ENCODE results near the gene C10orf62. TPM values are rescaled to one million over a fixed set of nuclear protein-coding genes. Genes with fewer than 3 reads are reported as not detected.

The C10orf62 gene
- total and polyA plus RNA-seq, 2 of the 8 experiments (the other 6 are each of a cell fraction or from before 2014, with no cell fraction given): 0.05 TPM; not detected in 1

DNA sequence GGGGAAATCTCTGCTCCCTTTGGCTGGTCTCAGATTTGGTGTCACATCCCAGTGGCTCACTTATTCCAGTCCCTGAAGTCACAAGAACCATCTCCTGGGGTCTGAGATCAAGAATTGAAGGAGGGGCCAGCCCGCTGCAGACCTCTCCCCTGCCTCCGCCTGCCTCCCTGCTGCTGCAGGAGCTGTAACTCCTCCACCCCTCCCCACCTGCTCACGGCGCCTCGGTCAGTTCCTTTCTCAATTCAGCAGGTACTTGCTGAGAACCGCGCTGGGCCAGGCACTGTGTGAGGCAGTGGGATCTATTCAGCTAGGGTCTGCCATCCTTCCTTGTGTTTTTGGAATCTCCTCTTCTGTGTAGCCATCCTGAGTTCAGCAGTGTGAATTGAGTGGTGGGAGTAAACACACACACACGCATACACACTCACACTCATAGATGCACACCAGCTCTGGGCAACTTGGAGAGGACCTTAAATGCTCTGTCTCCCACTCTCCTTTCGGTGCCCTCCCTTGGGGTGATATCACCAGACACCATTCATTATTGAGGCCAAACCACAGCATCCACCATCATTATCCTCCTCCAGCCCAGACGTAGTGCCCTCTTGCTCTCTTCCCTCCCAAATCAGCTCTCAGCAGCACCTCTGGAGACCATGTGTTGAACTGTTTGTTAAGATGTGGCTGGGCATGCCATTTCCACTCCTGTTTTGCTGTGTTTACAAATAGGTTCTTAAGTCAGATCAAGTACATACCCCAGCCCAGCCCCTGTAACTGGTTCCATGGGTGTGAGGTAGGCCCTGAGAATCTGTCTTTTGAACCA, 39.0 kb upstream of the C10orf62 start:
- 37% methylated on average over 10 of the region's 10 CpGs; no CpG with 5 or more reads in 1 of the 2 experiments for WGBS, 2 experiments (ENCODE audit: extremely low coverage in 1 of 2, insufficient coverage in 1 of 2, insufficient read length in 1 of 2, insufficient replicate concordance in 2 of 2, low coverage in 1 of 2, low lambda C conversion rate in 2 of 2, missing lambda C conversion rate in 1 of 2)
- Histone ChIP-seq H4K8ac (ENCODE audit: extremely low read depth, insufficient read depth, low read length) (no peak overlapping the region), H3K79me1 (ENCODE audit: low read depth, low read length) (peaks cover 3% of the 10 kb centered on the region), H3K4me3 (ENCODE audit: extremely low read depth in 1 of 4, insufficient read depth in 2 of 4, low read depth in 3 of 4, low read length in 4 of 4) (no peak overlapping the region; a peak in 1 of 8 replicates), H3K79me2 (ENCODE audit: control insufficient read depth in 1 of 2, insufficient read depth in 2 of 2, low read length in 2 of 2) (peaks cover 0 to 5% of the 10 kb centered on the region in 2 experiments; a peak in 1 of 4 replicates), H2AK5ac (ENCODE audit: low read depth, low read length) (no peak overlapping the region), H3K27ac (ENCODE audit: low read depth, low read length) (peak overlapping the region; percentile 13; the same call in 1 of the 2 replicates), H4K20me1 (replicated peaks in 1 of 2; ENCODE audit: control insufficient read depth in 1 of 2, insufficient read depth in 2 of 2, low read length in 2 of 2) (no peaks in the 10 kb centered on the region), H3K27me3 (replicated peaks in 1 of 4; ENCODE audit: control insufficient read depth in 3 of 4, extremely low read depth in 1 of 4, insufficient read depth in 3 of 4, low read length in 3 of 4) (no peaks in the 10 kb centered on the region), H3K4me2 (ENCODE audit: insufficient read depth in 1 of 2, low read depth in 2 of 2, low read length in 2 of 2) (peak overlapping the region; percentile 7 to 43), H3K23me2 (ENCODE audit: low read depth, low read length) (no peaks in the 10 kb centered on the region), H3K4ac (replicated peaks; ENCODE audit: insufficient read length, low read depth, low read length) (peak overlapping the region; percentile 0), H3K4me1 (replicated peaks in 1 of 4; ENCODE audit: control insufficient read depth in 3 of 4, insufficient read depth in 4 of 4, low read length in 3 of 4) (peaks cover 15 to 29% (median 22%) of the 10 kb centered on the region in 4 experiments), H3K36me3 (ENCODE audit: control insufficient read depth in 2 of 4, insufficient read depth in 4 of 4, low read length in 3 of 4) (no peaks in the 10 kb centered on the region), H3K56ac (replicated peaks; ENCODE audit: insufficient read length, low read depth, low read length) (no peak overlapping the region), H2AFZ (ENCODE audit: low read length) (no peak overlapping the region; the same call in 1 of the 2 replicates), H2BK15ac (ENCODE audit: low read length) (peak overlapping the region; percentile 78; the same call in 1 of the 2 replicates), H2BK12ac (ENCODE audit: low read depth, low read length) (peak overlapping the region; percentile 51; the same call in 1 of the 2 replicates), H4K91ac (replicated peaks; ENCODE audit: insufficient read length, low read length) (peak overlapping the region; percentile 12), H2BK20ac (ENCODE audit: low read length) (no peak overlapping the region), H3K18ac (ENCODE audit: extremely low read depth, low read length) (peak overlapping the region; percentile 89), H2BK120ac (replicated peaks; ENCODE audit: low read depth, low read length) (peak overlapping the region; percentile 21), H3K9me3 (ENCODE audit: insufficient read depth in 2 of 2, low read depth in 1 of 2, low read length in 1 of 2) (0 out of 4 replicates have a peak, but pooled peaks cover 0 to 3% of the 10 kb centered on the region in 2 experiments), H2BK5ac (ENCODE audit: low read depth, low read length) (peak overlapping the region; percentile 96), H3K23ac (ENCODE audit: insufficient read length) (no peak overlapping the region), H3K9ac (replicated peaks in 1 of 4; ENCODE audit: extremely low read depth in 1 of 4, low read depth in 3 of 4, low read length in 3 of 4) (peak overlapping the region in 1 of 4 experiments; percentile 43; a peak in 2 of 7 replicates), H3K14ac (ENCODE audit: insufficient read length) (no peak overlapping the region), H4K5ac (ENCODE audit: insufficient read length, low read depth, low read length) (no peak overlapping the region)
- CTCF ChIA-PET (ENCODE audit: partially characterized antibody): interaction anchor here (1.5 to 15.4 kb wide), 11 partner anchors 14 to 131 kb away, joined by 3 to 388 read pairs (median 4); partner anchors contain the start of genes ANKRD2 and UBTD1
- FAIRE-seq (peak; percentile 39), DNase-seq (ENCODE audit: low read depth in 1 of 2, low spot score in 2 of 2) (no peak)
- POLR2A ChIA-PET (ENCODE audit: partially characterized antibody): interaction anchor here (0.9 to 2.4 kb wide), 7 partner anchors 9 to 121 kb away, joined by 3 to 11 read pairs (median 6); partner anchors contain the start of gene UBTD1
- TF ChIP-seq RBBP5 (IDR thresholded peaks at IDR 0.05; ENCODE audit: borderline replicate concordance, low read depth, low read length) (no peak), JUND (IDR thresholded peaks at IDR 0.05; ENCODE audit: low read length) (no peak), PHF8 (conservative IDR thresholded peaks at IDR 0.05; ENCODE audit: low read depth, low read length) (no peak), TAF7 (optimal IDR thresholded peaks at IDR 0.05; ENCODE audit: borderline replicate concordance, low read depth, low read length) (no peak), ASH2L (IDR thresholded peaks at IDR 0.05; ENCODE audit: low read length) (no peak), SP4 (IDR thresholded peaks at IDR 0.05; ENCODE audit: low read length) (no peak), POLR2A (IDR thresholded peaks at IDR 0.05; ENCODE audit: control extremely low read depth in 1 of 2, low read depth in 2 of 2, low read length in 2 of 2) (no peak), TCF12 (IDR thresholded peaks at IDR 0.05; ENCODE audit: low read depth, low read length) (no peak)
- TF ChIP-seq, protein P1, sequence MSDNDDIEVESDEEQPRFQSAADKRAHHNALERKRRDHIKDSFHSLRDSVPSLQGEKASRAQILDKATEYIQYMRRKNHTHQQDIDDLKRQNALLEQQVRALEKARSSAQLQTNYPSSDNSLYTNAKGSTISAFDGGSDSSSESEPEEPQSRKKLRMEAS (IDR thresholded peaks at IDR 0.05): peak; percentile 62
- TF ChIP-seq, protein P2, sequence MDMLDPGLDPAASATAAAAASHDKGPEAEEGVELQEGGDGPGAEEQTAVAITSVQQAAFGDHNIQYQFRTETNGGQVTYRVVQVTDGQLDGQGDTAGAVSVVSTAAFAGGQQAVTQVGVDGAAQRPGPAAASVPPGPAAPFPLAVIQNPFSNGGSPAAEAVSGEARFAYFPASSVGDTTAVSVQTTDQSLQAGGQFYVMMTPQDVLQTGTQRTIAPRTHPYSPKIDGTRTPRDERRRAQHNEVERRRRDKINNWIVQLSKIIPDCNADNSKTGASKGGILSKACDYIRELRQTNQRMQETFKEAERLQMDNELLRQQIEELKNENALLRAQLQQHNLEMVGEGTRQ (IDR thresholded peaks at IDR 0.05; ENCODE audit: low read length): no peak
